Bronchial epithelial cell (primary cell): Measurements from ENCODE around the gene SIGLEC1. TPM values are rescaled to one million over a fixed set of nuclear protein-coding genes. Genes with fewer than 3 reads are reported as not detected.

Experiments
- DNase-seq: peaks from one replicate; pipeline ENCODE4 v3.0.0-alpha.2; 2010; ENCODE audit warnings: low read depth
- FAIRE-seq: peaks from 2 replicates; lab custom pipeline; 2011; peaks lifted over from hg19 to GRCh38; lab: Jason Lieb, UNC
- H3K27me3 ChIP-seq: 2 replicates; pipeline ENCODE4 v1.5.1; 2011; ENCODE audit warnings: low read length; ENCODE audit not compliant: control insufficient read depth, insufficient read depth
- H3K36me3 ChIP-seq: 2 replicates; pipeline ENCODE4 v1.5.1; 2011; ENCODE audit warnings: low read length; ENCODE audit not compliant: control insufficient read depth, insufficient read depth
- H3K4me3 ChIP-seq: 2 replicates; pipeline ENCODE4 v1.5.1; 2011; ENCODE audit warnings: mild to moderate bottlenecking, low read depth, low read length, control low read depth
- CTCF ChIP-seq: IDR thresholded peaks from 2 replicates; pipeline ENCODE4 v1.5.1; 2011; ENCODE audit warnings: mild to moderate bottlenecking, moderate library complexity, low read length, control low read depth, inconsistent platforms; ENCODE audit not compliant: insufficient read depth, severe bottlenecking
- total RNA-seq: library from RNA; depleted of rRNA; stranded (reverse); fragments of >200 nt; gene quantifications from 2 replicates; pipeline ENCODE4 v1.2.1, GENCODE V29; 2014

Gene SIGLEC1
- total RNA-seq, 1 donor from 2014 or later, result not detected

- TF ChIP-seq CTCF, result no peak
- Histone ChIP-seq H3K27me3 (peaks cover 2% of the 10 kb centered on the region), H3K36me3 (peaks cover 3% of the 10 kb centered on the region), H3K4me3 (no peak overlapping the region)
- no peak for FAIRE-seq
- DNase-seq, result no peak
These were observed 43.5 kb upstream of the SIGLEC1 start for GRCh38 chr20:3755814-3756480.

- H3K4me3 ChIP-seq, result no peak overlapping the region
- H3K27me3 ChIP-seq, result peaks cover 8% of the 10 kb centered on the region
- peaks cover 3% of the 10 kb centered on the region for H3K36me3 ChIP-seq
- FAIRE-seq (no peak), DNase-seq (no peak)
- TF ChIP-seq CTCF, result no peak
These were observed 42.9 kb upstream of the SIGLEC1 start for GRCh38 chr20:3755269-3755668.

- Histone ChIP-seq H3K36me3 (peaks cover 3% of the 10 kb centered on the region), H3K27me3 (peaks cover 12% of the 10 kb centered on the region), H3K4me3 (no peak overlapping the region)
- TF ChIP-seq CTCF, result no peak
- no peak for DNase-seq
- FAIRE-seq, result no peak
These were observed 41.9 kb upstream of the SIGLEC1 start for GRCh38 chr20:3754276-3754630.

GRCh38 chr20:3753501-3754275 is 41.3 kb upstream of the SIGLEC1 start:
- no peak for TF ChIP-seq CTCF
- peaks cover 3% of the 10 kb centered on the region for H3K36me3 ChIP-seq
- H3K4me3 ChIP-seq, result no peak overlapping the region
- FAIRE-seq (no peak), DNase-seq (no peak)
- H3K27me3 ChIP-seq, result peaks cover 17% of the 10 kb centered on the region

- no peaks in the 10 kb centered on the region for H3K36me3 ChIP-seq
- peak; percentile 94 for TF ChIP-seq CTCF
- peaks cover 19% of the 10 kb centered on the region for H3K27me3 ChIP-seq
- no peak overlapping the region for H3K4me3 ChIP-seq
- peak; percentile 36 for FAIRE-seq
- DNase-seq, result peak; percentile 61
These were observed 40.7 kb upstream of the SIGLEC1 start for GRCh38 chr20:3753098-3753497.
